H54 (cell line): Measurements from ENCODE around the gene SERP1.

ENCODE experiments used
- DNase-seq: peaks from one replicate; pipeline ENCODE4 v3.0.0; 2011; ENCODE audit warnings: low spot score, mixed read lengths; ENCODE audit not compliant: insufficient read length
- FAIRE-seq: peaks from 3 replicates; lab custom pipeline; 2011; peaks lifted over from hg19 to GRCh38; lab: Jason Lieb, UNC
- POLR2A ChIP-seq: IDR thresholded peaks from 2 replicates; pipeline ENCODE4 v1.6.1; 2011; ENCODE audit warnings: low read depth, mild to moderate bottlenecking, low read length

Gene SERP1

DNA sequence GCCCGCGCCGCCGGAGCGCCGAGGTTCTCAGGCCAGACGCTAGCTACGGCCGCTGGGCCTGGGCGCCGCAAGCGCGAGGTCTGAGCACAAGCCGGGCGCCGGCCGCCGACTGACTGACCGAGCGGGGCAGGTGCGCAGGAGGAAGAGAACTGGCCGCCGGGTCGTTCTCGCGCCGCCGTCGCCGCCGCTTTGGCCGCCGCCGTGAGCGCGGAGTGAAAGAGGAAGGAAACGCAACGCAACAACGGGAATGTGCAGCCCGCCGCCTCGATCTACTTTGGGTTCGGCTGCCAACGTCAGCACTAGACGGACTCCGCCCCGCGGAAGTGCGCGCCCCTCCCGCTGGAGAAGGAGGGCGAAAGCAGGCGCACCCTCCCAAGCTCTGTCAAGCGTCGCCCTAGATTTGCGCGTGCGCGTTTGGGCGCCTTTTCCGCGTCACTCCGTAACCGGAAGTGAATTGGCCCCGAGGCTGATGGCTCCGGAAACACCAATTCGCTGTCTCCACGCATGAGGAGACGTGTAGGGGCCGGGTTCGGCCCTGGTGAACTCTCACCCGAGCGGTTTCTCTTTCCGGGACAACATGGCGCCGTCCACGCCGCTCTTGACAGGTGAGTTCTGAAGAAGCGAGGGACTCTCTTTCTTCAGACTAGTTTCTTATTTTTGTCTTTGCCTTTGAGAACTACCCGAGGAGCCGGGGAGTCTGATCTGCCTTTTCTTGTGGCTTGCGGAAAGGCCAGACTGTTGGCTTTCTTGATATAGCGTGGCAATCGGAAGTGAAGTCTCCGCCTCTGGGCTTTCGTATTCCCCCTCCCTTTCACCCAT lies at the start of gene SERP1, which contains the start of gene EIF2A:
TSS of gene SERP1 (minus strand) at position 271 of the 819 bp plus-strand sequence. CDS start 361 bp downstream, outside the sequence.
TSS of gene EIF2A (plus strand) at position 562 of the 819 bp plus-strand sequence. CDS start at position 578, 16 bp downstream.
- FAIRE-seq: peak; percentile 100
- TF ChIP-seq POLR2A: peak; percentile 97

GRCh38 chr3:150594150-150594549 lies 47.9 kb upstream of the SERP1 start:
- DNase-seq (no peak), FAIRE-seq (no peak)
- TF ChIP-seq POLR2A: no peak

More for the DNA sequence above, at the start of gene SERP1, which contains the start of gene EIF2A:
- peak; percentile 76 for DNase-seq

DNA sequence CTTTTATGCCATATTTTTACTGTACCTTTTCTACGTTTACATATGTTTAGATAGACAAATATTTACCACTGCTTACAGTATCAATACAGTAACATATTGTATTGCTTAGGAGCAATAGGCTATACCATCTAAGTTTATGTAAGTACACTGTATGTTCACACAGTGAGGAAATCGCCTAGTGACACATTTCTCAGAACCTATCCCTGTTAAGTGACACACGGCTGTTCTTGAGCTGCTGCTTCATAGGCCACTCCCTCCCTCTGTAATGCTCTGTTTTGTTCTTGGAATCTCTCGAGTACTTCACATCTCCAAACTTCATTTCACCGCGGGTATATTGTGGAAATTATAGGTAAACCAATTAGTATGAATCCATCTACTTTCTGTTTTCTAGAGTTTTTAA lies 43.5 kb upstream of the SERP1 start:
- DNase-seq (no peak), FAIRE-seq (no peak)
- TF ChIP-seq POLR2A: no peak

DNA sequence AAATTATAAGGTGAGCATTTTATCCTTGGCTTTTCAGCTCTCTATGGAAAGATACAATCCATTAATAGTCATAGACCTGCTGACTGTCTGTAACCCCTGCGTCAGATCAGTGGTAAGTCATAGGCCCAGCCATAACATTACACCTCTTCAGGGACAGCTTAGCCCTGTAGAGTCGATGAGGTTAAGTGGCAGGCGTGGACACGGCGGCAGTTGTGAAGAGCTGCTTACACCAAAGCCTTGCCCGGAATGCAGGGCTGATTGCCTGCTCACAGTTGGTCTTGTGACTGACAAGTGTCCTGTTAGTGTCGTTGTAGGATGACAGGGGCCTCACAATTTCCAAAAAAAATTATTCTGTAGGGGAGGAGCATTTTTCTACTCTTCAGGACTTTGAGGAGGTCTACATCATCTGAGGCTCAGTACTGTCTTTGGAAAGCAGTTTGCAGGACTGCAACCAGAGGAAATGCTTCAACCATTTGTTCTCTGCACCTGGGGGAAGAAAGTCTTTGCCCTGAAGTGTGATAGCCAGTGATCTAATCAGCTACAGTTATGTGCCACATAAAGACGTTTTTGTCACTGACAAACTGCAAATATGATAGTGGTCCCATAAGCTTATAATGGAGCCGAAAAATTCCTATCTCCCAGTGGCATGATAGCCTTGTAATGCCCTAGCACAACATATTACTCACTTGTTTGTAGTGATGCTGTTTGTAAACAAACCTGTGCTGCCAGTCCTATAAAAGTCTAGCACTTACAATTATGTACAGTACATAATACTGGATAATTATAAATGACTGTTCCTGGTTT lies 41.9 kb upstream of the SERP1 start:
- FAIRE-seq: no peak
- no peak for DNase-seq
- TF ChIP-seq POLR2A: no peak

GRCh38 chr3:150583028-150583427 lies 36.7 kb upstream of the SERP1 start:
- FAIRE-seq (no peak), DNase-seq (no peak)
- TF ChIP-seq POLR2A: no peak

- DNase-seq (no peak), FAIRE-seq (no peak)
- TF ChIP-seq POLR2A: no peak
Observed at GRCh38 chr3:150582620-150583019, 36.3 kb upstream of the SERP1 start.

DNA sequence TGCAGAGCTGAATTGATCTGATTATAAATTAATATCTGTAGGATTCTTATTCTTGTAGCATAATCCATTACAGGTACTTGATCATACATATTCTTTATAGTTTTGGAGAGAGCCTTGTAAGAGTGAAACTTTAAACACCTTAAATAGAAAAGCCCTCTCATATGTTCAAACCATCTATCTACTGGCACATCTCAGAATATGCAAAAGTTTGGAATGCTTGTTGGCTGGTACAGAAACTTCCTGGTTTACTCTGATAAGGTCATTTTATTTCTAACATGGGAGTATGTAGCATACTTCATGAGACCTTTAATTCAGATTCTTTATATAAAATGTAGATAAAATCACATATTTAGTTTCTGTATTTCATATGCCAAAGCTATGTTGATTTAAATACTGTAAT lies 34.9 kb upstream of the SERP1 start:
- FAIRE-seq (no peak), DNase-seq (no peak)
- TF ChIP-seq POLR2A: no peak

DNA sequence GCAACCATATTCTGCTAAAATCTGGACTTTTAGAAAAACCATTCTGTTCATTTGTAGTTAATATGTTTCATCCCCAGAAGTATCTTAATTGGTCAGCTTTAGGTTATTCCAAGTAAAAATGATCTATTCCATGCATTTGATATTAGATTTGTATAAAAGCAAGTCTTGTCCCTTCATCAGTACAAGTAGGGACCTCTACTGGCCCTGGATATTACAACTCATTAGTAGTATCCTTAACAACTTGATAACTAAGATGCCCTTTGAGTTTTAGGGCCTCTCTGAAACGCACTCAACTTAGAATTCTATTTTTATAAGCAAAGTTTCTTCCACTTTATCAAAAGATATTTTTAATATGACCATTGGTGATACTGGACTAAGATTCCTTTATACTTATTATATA lies 31.6 kb upstream of the SERP1 start:
- no peak for TF ChIP-seq POLR2A
- peak; percentile 36 for FAIRE-seq
- DNase-seq: no peak

- DNase-seq: no peak
- FAIRE-seq: no peak
- TF ChIP-seq POLR2A: no peak
Observed at GRCh38 chr3:150567328-150567727, 21.0 kb upstream of the SERP1 start.

DNA sequence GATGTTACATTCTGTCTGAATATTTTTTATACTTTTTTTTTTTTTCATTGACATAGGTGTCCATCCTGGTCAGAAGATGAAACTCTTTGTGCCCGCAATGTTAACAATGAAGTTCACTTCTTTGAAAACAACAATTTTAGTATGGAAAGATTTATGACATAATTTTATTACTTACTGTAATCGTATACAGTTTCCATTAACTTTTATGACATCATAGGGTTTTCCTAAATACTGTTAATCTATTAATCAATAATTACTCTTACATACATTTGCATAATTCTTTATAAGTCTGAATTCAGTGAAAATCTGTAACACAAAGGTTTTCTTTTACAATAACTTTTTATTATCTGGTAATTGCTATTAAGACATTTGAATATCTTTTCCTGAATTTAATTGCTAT lies 17.9 kb upstream of the SERP1 start:
- FAIRE-seq (no peak), DNase-seq (no peak)
- no peak for TF ChIP-seq POLR2A

GRCh38 chr3:150557725-150558124 lies 11.4 kb upstream of the SERP1 start:
- FAIRE-seq: peak; percentile 69
- no peak for DNase-seq
- TF ChIP-seq POLR2A: no peak

GRCh38 chr3:150556792-150557191 lies 10.5 kb upstream of the SERP1 start:
- FAIRE-seq (no peak), DNase-seq (no peak)
- TF ChIP-seq POLR2A: no peak

DNA sequence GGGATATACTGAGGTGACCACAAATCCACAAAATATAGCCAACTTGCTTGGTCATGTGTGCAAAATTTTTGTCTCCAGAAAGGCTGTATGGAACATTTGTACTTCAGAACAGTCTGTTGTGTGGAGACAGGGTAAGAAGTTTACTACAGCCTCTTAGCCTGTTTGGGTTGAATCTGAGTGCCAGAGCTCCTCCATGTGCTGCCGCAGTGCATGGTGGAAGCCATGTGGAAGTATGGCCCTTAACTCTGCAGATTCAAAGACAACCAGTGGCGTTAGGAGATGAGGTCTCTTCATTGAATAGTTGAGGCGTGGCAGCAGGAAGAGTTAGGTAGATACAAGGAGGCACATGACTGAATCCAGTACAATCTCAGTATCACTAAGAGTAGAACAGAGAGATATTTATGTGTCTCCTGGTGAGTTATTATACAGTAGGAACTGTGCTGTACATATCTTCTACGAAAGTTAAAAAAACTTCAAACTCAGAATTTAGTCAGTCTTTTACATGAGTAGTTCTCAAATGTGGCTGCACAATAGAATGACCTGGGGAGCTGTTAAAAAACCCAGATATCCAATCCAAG lies 9.7 kb upstream of the SERP1 start:
- no peak for TF ChIP-seq POLR2A
- no peak for FAIRE-seq
- DNase-seq: no peak

- FAIRE-seq: peak; percentile 48
- no peak for TF ChIP-seq POLR2A
Observed at GRCh38 chr3:150547045-150547741, 897 bp upstream of the SERP1 start.

More at GRCh38 chr3:150547045-150547741, 897 bp upstream of the SERP1 start:
- DNase-seq: no peak
